ENCODE data around the gene LINC01488. TPM values are rescaled to one million over a fixed set of nuclear protein-coding genes. Genes with fewer than 3 reads are reported as not detected.

Gene LINC01488
- total and polyA plus RNA-seq, 2 experiments from 2014 or later = not detected

DNA sequence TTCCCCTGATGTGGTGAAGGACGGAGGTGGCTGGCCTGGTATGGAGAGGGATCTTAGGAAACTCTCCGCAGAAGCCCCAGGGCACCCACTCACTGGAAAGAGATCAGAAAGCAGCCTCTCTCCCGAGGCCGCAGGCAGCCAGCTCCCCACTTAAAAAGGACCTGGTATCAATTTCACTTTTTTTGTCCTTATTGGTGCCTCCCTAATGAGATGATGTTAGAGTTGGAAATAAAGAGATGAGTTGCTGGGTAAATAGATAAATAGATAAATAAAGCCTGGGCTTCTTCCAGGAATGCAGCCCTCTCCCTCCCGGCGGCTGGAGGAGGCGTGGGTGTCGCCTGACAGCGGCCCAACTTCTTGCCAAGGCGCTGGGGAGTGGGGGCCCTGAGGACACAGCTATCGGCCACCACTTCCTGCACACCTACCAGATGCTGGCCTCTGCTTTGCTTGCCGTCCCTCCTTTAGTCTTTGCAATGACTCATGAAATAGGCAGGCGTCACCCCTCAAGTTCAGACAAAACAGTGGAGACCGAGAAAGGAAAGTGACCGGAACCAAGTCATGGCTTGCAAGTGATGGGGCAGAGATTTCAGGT is 42.9 kb downstream of the LINC01488 start:
- Mint-ChIP-seq H3K27me3 (ENCODE audit: insufficient read depth, low read depth, poor library complexity) (peaks cover 8% of the 10 kb centered on the region), H3K9me3 (peaks cover 2% of the 10 kb centered on the region; the same call in 2 of the 3 replicates), H3K4me3 (no peak overlapping the region), H3K4me1 (peaks cover 45% of the 10 kb centered on the region), H3K27ac (no peak overlapping the region), H3K36me3 (ENCODE audit: low read depth) (peaks cover 3% of the 10 kb centered on the region; the same call in 2 of the 3 replicates)
- DNase-seq (ENCODE audit: low spot score) (no peak), ATAC-seq (no peak)
- peaks cover 25% of the 10 kb centered on the region for H3K4me1 ChIP-seq (ENCODE audit: insufficient read depth)
- H3K9me2 ChIP-seq (ENCODE audit: insufficient read depth) = peaks cover 3% of the 10 kb centered on the region; the same call in 1 of the 2 replicates
- no peaks in the 10 kb centered on the region for H3K36me3 ChIP-seq (ENCODE audit: insufficient read depth)
- H3F3A ChIP-seq (replicated peaks; ENCODE audit: low read depth) = no peaks in the 10 kb centered on the region
- H2AFZ ChIP-seq = no peak overlapping the region
- H3K4me3 ChIP-seq = no peak overlapping the region
- TF ChIP-seq CTCF (conservative IDR thresholded peaks at IDR 0.05; ENCODE audit: low read depth in 2 of 2) (no peak), CREB1 (CRISPR knock-in tag; IDR thresholded peaks at IDR 0.05; ENCODE audit: low read depth) (no peak), POLR2AphosphoS5 (IDR thresholded peaks at IDR 0.05; ENCODE audit: low read depth) (no peak), ZNF114 (CRISPR knock-in tag; IDR thresholded peaks at IDR 0.05) (no peak), JUNB (IDR thresholded peaks at IDR 0.05; ENCODE audit: unreplicated experiment) (no peak), STAT1 (IDR thresholded peaks at IDR 0.05; ENCODE audit: unreplicated experiment) (no peak), NANOG (IDR thresholded peaks at IDR 0.05; ENCODE audit: borderline replicate concordance) (no peak), ZNF331 (CRISPR knock-in tag; IDR thresholded peaks at IDR 0.05; ENCODE audit: low read depth) (no peak), EZH2phosphoT487 (IDR thresholded peaks at IDR 0.05; ENCODE audit: unreplicated experiment) (no peak), REST (IDR thresholded peaks at IDR 0.05; ENCODE audit: unreplicated experiment) (no peak), EZH2 (IDR thresholded peaks at IDR 0.05; ENCODE audit: low read depth, unreplicated experiment) (no peak)
- TF ChIP-seq, protein P1, sequence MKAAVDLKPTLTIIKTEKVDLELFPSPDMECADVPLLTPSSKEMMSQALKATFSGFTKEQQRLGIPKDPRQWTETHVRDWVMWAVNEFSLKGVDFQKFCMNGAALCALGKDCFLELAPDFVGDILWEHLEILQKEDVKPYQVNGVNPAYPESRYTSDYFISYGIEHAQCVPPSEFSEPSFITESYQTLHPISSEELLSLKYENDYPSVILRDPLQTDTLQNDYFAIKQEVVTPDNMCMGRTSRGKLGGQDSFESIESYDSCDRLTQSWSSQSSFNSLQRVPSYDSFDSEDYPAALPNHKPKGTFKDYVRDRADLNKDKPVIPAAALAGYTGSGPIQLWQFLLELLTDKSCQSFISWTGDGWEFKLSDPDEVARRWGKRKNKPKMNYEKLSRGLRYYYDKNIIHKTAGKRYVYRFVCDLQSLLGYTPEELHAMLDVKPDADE (IDR thresholded peaks at IDR 0.05) = no peak
- TF ChIP-seq, protein P2, sequence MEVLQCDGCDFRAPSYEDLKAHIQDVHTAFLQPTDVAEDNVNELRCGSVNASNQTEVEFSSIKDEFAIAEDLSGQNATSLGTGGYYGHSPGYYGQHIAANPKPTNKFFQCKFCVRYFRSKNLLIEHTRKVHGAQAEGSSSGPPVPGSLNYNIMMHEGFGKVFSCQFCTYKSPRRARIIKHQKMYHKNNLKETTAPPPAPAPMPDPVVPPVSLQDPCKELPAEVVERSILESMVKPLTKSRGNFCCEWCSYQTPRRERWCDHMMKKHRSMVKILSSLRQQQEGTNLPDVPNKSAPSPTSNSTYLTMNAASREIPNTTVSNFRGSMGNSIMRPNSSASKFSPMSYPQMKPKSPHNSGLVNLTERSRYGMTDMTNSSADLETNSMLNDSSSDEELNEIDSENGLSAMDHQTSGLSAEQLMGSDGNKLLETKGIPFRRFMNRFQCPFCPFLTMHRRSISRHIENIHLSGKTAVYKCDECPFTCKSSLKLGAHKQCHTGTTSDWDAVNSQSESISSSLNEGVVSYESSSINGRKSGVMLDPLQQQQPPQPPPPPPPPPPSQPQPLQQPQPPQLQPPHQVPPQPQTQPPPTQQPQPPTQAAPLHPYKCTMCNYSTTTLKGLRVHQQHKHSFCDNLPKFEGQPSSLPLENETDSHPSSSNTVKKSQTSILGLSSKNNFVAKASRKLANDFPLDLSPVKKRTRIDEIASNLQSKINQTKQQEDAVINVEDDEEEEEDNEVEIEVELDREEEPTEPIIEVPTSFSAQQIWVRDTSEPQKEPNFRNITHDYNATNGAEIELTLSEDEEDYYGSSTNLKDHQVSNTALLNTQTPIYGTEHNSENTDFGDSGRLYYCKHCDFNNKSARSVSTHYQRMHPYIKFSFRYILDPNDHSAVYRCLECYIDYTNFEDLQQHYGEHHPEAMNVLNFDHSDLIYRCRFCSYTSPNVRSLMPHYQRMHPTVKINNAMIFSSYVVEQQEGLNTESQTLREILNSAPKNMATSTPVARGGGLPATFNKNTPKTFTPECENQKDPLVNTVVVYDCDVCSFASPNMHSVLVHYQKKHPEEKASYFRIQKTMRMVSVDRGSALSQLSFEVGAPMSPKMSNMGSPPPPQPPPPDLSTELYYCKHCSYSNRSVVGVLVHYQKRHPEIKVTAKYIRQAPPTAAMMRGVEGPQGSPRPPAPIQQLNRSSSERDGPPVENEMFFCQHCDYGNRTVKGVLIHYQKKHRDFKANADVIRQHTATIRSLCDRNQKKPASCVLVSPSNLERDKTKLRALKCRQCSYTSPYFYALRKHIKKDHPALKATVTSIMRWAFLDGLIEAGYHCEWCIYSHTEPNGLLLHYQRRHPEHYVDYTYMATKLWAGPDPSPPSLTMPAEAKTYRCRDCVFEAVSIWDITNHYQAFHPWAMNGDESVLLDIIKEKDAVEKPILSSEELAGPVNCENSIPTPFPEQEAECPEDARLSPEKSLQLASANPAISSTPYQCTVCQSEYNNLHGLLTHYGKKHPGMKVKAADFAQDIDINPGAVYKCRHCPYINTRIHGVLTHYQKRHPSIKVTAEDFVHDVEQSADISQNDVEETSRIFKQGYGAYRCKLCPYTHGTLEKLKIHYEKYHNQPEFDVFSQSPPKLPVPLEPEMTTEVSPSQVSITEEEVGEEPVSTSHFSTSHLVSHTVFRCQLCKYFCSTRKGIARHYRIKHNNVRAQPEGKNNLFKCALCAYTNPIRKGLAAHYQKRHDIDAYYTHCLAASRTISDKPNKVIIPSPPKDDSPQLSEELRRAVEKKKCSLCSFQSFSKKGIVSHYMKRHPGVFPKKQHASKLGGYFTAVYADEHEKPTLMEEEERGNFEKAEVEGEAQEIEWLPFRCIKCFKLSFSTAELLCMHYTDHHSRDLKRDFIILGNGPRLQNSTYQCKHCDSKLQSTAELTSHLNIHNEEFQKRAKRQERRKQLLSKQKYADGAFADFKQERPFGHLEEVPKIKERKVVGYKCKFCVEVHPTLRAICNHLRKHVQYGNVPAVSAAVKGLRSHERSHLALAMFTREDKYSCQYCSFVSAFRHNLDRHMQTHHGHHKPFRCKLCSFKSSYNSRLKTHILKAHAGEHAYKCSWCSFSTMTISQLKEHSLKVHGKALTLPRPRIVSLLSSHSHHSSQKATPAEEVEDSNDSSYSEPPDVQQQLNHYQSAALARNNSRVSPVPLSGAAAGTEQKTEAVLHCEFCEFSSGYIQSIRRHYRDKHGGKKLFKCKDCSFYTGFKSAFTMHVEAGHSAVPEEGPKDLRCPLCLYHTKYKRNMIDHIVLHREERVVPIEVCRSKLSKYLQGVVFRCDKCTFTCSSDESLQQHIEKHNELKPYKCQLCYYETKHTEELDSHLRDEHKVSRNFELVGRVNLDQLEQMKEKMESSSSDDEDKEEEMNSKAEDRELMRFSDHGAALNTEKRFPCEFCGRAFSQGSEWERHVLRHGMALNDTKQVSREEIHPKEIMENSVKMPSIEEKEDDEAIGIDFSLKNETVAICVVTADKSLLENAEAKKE (CRISPR knock-in tag; IDR thresholded peaks at IDR 0.05) = no peak
- H3K79me2 ChIP-seq (replicated peaks; ENCODE audit: insufficient read depth) = no peaks in the 10 kb centered on the region
- no peak overlapping the region for H3K4me2 ChIP-seq
- H3K27me3 ChIP-seq (ENCODE audit: insufficient read depth) = no peaks in the 10 kb centered on the region
- no peaks in the 10 kb centered on the region for H4K20me1 ChIP-seq (replicated peaks; ENCODE audit: insufficient read depth)
- H3K27ac ChIP-seq (ENCODE audit: low read depth) = no peak overlapping the region
